ENCODE data around the gene COPG2. TPM values are rescaled to one million over a fixed set of nuclear protein-coding genes. Genes with fewer than 3 reads are reported as not detected.
"Not testable (repeated sequence)": the region's sequence is repeated elsewhere in the genome, so short reads cannot be mapped to it uniquely, and the experiment has no call there.

COPG2 gene
- total and polyA plus RNA-seq, 5 donors = 9.4 to 18.1 (median 15.0) TPM

GRCh38 chr7:130692396-130692795 is 23.8 kb upstream of the COPG2 start:
- H3K27ac ChIP-seq (ENCODE audit: low read length); ATAC-seq; H3K4me1 ChIP-seq (ENCODE audit: control insufficient read depth, insufficient read depth, low read length); H3K9me3 ChIP-seq (ENCODE audit: control insufficient read depth, low read length); intact Hi-C loops (cut with DNase I); H3K4me3 ChIP-seq (ENCODE audit: low read length); H3K27me3 ChIP-seq (ENCODE audit: control insufficient read depth, insufficient read depth); DNase-seq: not testable (repeated sequence)
- WGBS = 96% methylated on average over 1 of the region's 1 CpG

- intact Hi-C loops (cut with DNase I) = no loop called here
- Histone ChIP-seq H3K27ac (ENCODE audit: low read length) (no peak overlapping the region), H3K4me3 (ENCODE audit: low read length) (no peak overlapping the region), H3K9me3 (ENCODE audit: control insufficient read depth, low read length) (no peaks in the 10 kb centered on the region), H3K4me1 (ENCODE audit: control insufficient read depth, insufficient read depth, low read length) (no peaks in the 10 kb centered on the region), H3K27me3 (ENCODE audit: control insufficient read depth, insufficient read depth) (no peaks in the 10 kb centered on the region)
- DNase-seq = no peak
- WGBS = 93% methylated on average over 1 of the region's 1 CpG
- ATAC-seq = no peak
These were observed 21.1 kb upstream of the COPG2 start for GRCh38 chr7:130689683-130690082.

- no peak for DNase-seq
- no peak for ATAC-seq
- no peak overlapping the region for H3K27ac ChIP-seq (ENCODE audit: low read length)
- H3K4me3 ChIP-seq (ENCODE audit: low read length) = no peak overlapping the region
- intact Hi-C loops (cut with DNase I) = no loop called here
- H3K9me3 ChIP-seq (ENCODE audit: control insufficient read depth, low read length) = no peaks in the 10 kb centered on the region
- 96% methylated on average over 2 of the region's 2 CpGs for WGBS
- no peaks in the 10 kb centered on the region for H3K4me1 ChIP-seq (ENCODE audit: control insufficient read depth, insufficient read depth, low read length)
- no peaks in the 10 kb centered on the region for H3K27me3 ChIP-seq (ENCODE audit: control insufficient read depth, insufficient read depth)
These were observed 14.5 kb upstream of the COPG2 start for GRCh38 chr7:130683026-130683425.

- Histone ChIP-seq H3K4me1 (ENCODE audit: control insufficient read depth, insufficient read depth, low read length) (no peaks in the 10 kb centered on the region), H3K27me3 (ENCODE audit: control insufficient read depth, insufficient read depth) (no peaks in the 10 kb centered on the region), H3K27ac (ENCODE audit: low read length) (no peak overlapping the region), H3K9me3 (ENCODE audit: control insufficient read depth, low read length) (no peaks in the 10 kb centered on the region), H3K4me3 (ENCODE audit: low read length) (no peak overlapping the region)
- DNase-seq (no peak), ATAC-seq (no peak)
- intact Hi-C loops (cut with DNase I) = no loop called here
- WGBS = 80% methylated on average over 2 of the region's 2 CpGs
These were observed 5.9 kb upstream of the COPG2 start for GRCh38 chr7:130674456-130674855.

DNA sequence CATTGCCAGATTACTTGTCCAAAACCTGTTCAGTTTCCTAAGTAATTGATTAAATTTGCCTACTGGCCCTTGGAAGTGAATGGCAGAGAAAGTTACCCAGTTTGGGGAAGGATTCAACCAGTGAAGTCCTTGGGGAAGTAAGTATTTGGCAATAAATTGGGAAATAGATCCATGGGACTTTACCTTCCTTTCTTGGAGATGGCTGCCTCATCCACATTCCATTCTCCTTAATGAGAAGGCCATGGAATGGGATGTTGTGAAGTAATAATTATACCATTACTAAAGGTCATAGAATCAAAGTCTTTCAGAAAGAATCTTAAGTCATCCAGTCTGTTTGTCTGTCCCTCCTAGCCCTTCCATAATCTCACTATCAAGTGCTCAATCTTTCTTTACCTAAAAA is 4.5 kb upstream of the COPG2 start:
- intact Hi-C loops (cut with DNase I) = no loop called here
- Histone ChIP-seq H3K4me1 (ENCODE audit: control insufficient read depth, insufficient read depth, low read length) (no peaks in the 10 kb centered on the region), H3K9me3 (ENCODE audit: control insufficient read depth, low read length) (no peaks in the 10 kb centered on the region), H3K27me3 (ENCODE audit: control insufficient read depth, insufficient read depth) (no peaks in the 10 kb centered on the region), H3K27ac (ENCODE audit: low read length) (no peak overlapping the region), H3K4me3 (ENCODE audit: low read length) (no peak overlapping the region)
- ATAC-seq (no peak), DNase-seq (no peak)

- no peak for ATAC-seq
- no peak overlapping the region for H3K4me3 ChIP-seq (ENCODE audit: low read length)
- WGBS = 58% methylated on average over 4 of the region's 4 CpGs
- intact Hi-C loops (cut with DNase I) = no loop called here
- H3K4me1 ChIP-seq (ENCODE audit: control insufficient read depth, insufficient read depth, low read length) = no peaks in the 10 kb centered on the region
- no peaks in the 10 kb centered on the region for H3K9me3 ChIP-seq (ENCODE audit: control insufficient read depth, low read length)
- H3K27ac ChIP-seq (ENCODE audit: low read length) = no peak overlapping the region
- no peaks in the 10 kb centered on the region for H3K27me3 ChIP-seq (ENCODE audit: control insufficient read depth, insufficient read depth)
- no peak for DNase-seq
These were observed 3.6 kb upstream of the COPG2 start for GRCh38 chr7:130672146-130672545.

DNA sequence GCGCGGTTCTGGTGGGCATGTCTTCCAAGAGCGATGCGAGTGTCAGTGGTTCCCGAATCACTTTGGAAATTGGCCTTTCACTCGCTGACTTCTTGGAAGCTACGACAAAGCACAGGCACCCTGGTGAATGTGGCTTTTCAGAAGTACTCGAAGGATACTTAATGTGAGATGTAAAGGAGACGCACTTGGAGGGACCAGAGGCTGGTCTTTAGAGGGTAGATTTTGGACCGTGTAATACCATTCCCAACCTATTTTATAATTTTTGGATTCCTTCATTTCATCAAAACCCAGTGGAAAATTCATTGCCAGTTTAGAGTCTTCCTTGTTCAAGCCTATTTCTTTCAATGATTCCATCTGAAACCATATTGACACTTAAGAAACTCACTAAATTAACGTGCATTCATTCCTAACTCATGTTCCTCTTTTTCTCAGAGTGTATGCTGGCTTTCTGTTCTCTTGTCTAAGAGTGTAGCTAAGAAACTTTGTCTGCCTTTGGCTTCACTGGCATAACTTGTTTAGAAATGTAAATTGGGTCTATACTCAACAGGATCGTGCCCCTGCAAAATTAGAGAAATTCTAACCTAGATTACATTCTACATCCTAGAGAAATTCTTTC is 645 bp upstream of the COPG2 start:
- DNase-seq (no peak), ATAC-seq (no peak)
- no peaks in the 10 kb centered on the region for H3K4me1 ChIP-seq (ENCODE audit: control insufficient read depth, insufficient read depth, low read length)
- H3K9me3 ChIP-seq (ENCODE audit: control insufficient read depth, low read length) = no peaks in the 10 kb centered on the region
- no peaks in the 10 kb centered on the region for H3K27me3 ChIP-seq (ENCODE audit: control insufficient read depth, insufficient read depth)
- peak overlapping the region; percentile 53 for H3K4me3 ChIP-seq (ENCODE audit: low read length)
- WGBS = 11% methylated on average over 12 of the region's 12 CpGs
- H3K27ac ChIP-seq (ENCODE audit: low read length) = peak overlapping the region; percentile 70
- intact Hi-C loops (cut with DNase I) = loop anchor here in 1 of 4 donors (10.0 kb wide), 1 partner anchor 164 kb away; no protein-coding TSS in a partner anchor

- 9% methylated on average over 19 of the region's 19 CpGs for WGBS
- no peaks in the 10 kb centered on the region for H3K27me3 ChIP-seq (ENCODE audit: control insufficient read depth, insufficient read depth)
- no peaks in the 10 kb centered on the region for H3K4me1 ChIP-seq (ENCODE audit: control insufficient read depth, insufficient read depth, low read length)
- H3K9me3 ChIP-seq (ENCODE audit: control insufficient read depth, low read length) = no peaks in the 10 kb centered on the region
- no peak overlapping the region for H3K27ac ChIP-seq (ENCODE audit: low read length)
- intact Hi-C loops (cut with DNase I) = loop anchor here in 1 of 4 donors (10.0 kb wide), 1 partner anchor 163 kb away; no protein-coding TSS in a partner anchor
- H3K4me3 ChIP-seq (ENCODE audit: low read length) = peak overlapping the region; percentile 53
- ATAC-seq (no peak), DNase-seq (no peak)
These were observed 823 bp downstream of the COPG2 start for GRCh38 chr7:130667593-130668257.

DNA sequence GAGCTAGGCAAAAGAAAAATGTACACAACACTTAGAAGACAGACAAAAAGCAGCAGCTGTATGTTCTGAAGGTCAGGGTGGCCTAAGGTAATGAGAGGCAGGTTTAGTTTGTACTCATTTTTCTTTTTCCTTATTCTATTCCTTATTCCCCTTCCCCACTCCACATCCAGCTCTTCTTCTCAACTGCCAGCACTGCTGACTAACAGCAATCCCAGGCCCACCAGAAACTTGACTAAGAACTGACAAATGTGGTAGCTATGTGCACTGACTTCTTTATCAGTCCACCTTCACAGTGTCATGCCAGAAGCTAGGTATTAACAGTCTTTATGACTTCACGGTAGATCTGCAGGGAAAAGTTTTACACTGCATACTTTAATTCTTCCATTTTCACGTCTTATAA is 6.1 kb downstream of the COPG2 start:
- 87% methylated on average over 2 of the region's 2 CpGs for WGBS
- no peak for ATAC-seq
- DNase-seq = no peak
- H3K9me3 ChIP-seq (ENCODE audit: control insufficient read depth, low read length) = no peaks in the 10 kb centered on the region
- H3K27me3 ChIP-seq (ENCODE audit: control insufficient read depth, insufficient read depth) = no peaks in the 10 kb centered on the region
- H3K4me1 ChIP-seq (ENCODE audit: control insufficient read depth, insufficient read depth, low read length) = no peaks in the 10 kb centered on the region
- intact Hi-C loops (cut with DNase I) = loop anchor here in 1 of 4 donors (10.0 kb wide), 1 partner anchor 158 kb away; no protein-coding TSS in a partner anchor
- H3K27ac ChIP-seq (ENCODE audit: low read length) = no peak overlapping the region
- H3K4me3 ChIP-seq (ENCODE audit: low read length) = no peak overlapping the region

GRCh38 chr7:130655286-130655685 is 13.3 kb downstream of the COPG2 start:
- H3K4me3 ChIP-seq (ENCODE audit: low read length) = no peak overlapping the region
- WGBS = 76% methylated on average over 4 of the region's 4 CpGs
- no peak overlapping the region for H3K27ac ChIP-seq (ENCODE audit: low read length)
- DNase-seq (no peak), ATAC-seq (no peak)
- H3K27me3 ChIP-seq (ENCODE audit: control insufficient read depth, insufficient read depth) = no peaks in the 10 kb centered on the region
- H3K4me1 ChIP-seq (ENCODE audit: control insufficient read depth, insufficient read depth, low read length) = no peaks in the 10 kb centered on the region
- no peaks in the 10 kb centered on the region for H3K9me3 ChIP-seq (ENCODE audit: control insufficient read depth, low read length)
- intact Hi-C loops (cut with DNase I) = no loop called here

GRCh38 chr7:130654850-130655249 is 13.7 kb downstream of the COPG2 start:
- Histone ChIP-seq H3K27me3 (ENCODE audit: control insufficient read depth, insufficient read depth) (no peaks in the 10 kb centered on the region), H3K4me1 (ENCODE audit: control insufficient read depth, insufficient read depth, low read length) (no peaks in the 10 kb centered on the region), H3K27ac (ENCODE audit: low read length) (no peak overlapping the region), H3K4me3 (ENCODE audit: low read length) (no peak overlapping the region), H3K9me3 (ENCODE audit: control insufficient read depth, low read length) (no peaks in the 10 kb centered on the region)
- no peak for ATAC-seq
- no peak for DNase-seq
- intact Hi-C loops (cut with DNase I) = no loop called here
- WGBS = 84% methylated on average over 1 of the region's 1 CpG

Data from right cardiac atrium (tissue), 5 donors.